Measurements from ENCODE around the gene ATP8A2. TPM values are rescaled to one million over a fixed set of nuclear protein-coding genes. Genes with fewer than 3 reads are reported as not detected.

Gene ATP8A2
- total RNA-seq, 4 donors from 2014 or later, result 0.18 to 11.6 (median 1.8) TPM

GRCh38 chr13:25702386-25702785, 330.6 kb downstream of the ATP8A2 start:
- no peak overlapping the region for H3K27ac ChIP-seq
- no peak overlapping the region for H3K4me3 ChIP-seq
- H3K9me3 ChIP-seq, result no peaks in the 10 kb centered on the region
- H3K36me3 ChIP-seq, result no peaks in the 10 kb centered on the region
- TF ChIP-seq CTCF (IDR thresholded peaks at IDR 0.05) (no peak), POLR2A (IDR thresholded peaks at IDR 0.05) (no peak)
- H3K27me3 ChIP-seq, result no peaks in the 10 kb centered on the region
- no peak for DNase-seq
- no peaks in the 10 kb centered on the region for H3K4me1 ChIP-seq

- no peaks in the 10 kb centered on the region for H3K27me3 ChIP-seq
- no peak for DNase-seq
- no peak for TF ChIP-seq POLR2A (IDR thresholded peaks at IDR 0.05)
- no peak for TF ChIP-seq CTCF (IDR thresholded peaks at IDR 0.05)
- H3K27ac ChIP-seq, result no peak overlapping the region
- no peaks in the 10 kb centered on the region for H3K36me3 ChIP-seq
- H3K9me3 ChIP-seq, result no peaks in the 10 kb centered on the region
- H3K4me1 ChIP-seq, result no peaks in the 10 kb centered on the region
- H3K4me3 ChIP-seq, result no peak overlapping the region
Observed at GRCh38 chr13:25707726-25708125, 336.0 kb downstream of the ATP8A2 start.

GRCh38 chr13:25708268-25708667, 336.5 kb downstream of the ATP8A2 start:
- TF ChIP-seq CTCF (IDR thresholded peaks at IDR 0.05), result no peak
- no peak for TF ChIP-seq POLR2A (IDR thresholded peaks at IDR 0.05)

GRCh38 chr13:25709088-25709487, 337.3 kb downstream of the ATP8A2 start:
- no peak overlapping the region for H3K27ac ChIP-seq
- H3K27me3 ChIP-seq, result no peaks in the 10 kb centered on the region

More at GRCh38 chr13:25708268-25708667, 336.5 kb downstream of the ATP8A2 start:
- no peak overlapping the region for H3K4me3 ChIP-seq
- H3K27me3 ChIP-seq, result no peaks in the 10 kb centered on the region
- DNase-seq, result no peak
- no peaks in the 10 kb centered on the region for H3K36me3 ChIP-seq
- no peaks in the 10 kb centered on the region for H3K9me3 ChIP-seq
- H3K4me1 ChIP-seq, result no peaks in the 10 kb centered on the region
- no peak overlapping the region for H3K27ac ChIP-seq

GRCh38 chr13:25715760-25716159, 344.0 kb downstream of the ATP8A2 start:
- no peaks in the 10 kb centered on the region for H3K27me3 ChIP-seq
- TF ChIP-seq POLR2A (IDR thresholded peaks at IDR 0.05) (no peak), CTCF (IDR thresholded peaks at IDR 0.05) (no peak)
- H3K4me3 ChIP-seq, result no peak overlapping the region
- H3K27ac ChIP-seq, result no peak overlapping the region
- no peaks in the 10 kb centered on the region for H3K9me3 ChIP-seq
- no peaks in the 10 kb centered on the region for H3K4me1 ChIP-seq
- no peak for DNase-seq
- H3K36me3 ChIP-seq, result no peaks in the 10 kb centered on the region

More at GRCh38 chr13:25709088-25709487, 337.3 kb downstream of the ATP8A2 start:
- Histone ChIP-seq H3K4me1 (no peaks in the 10 kb centered on the region), H3K4me3 (no peak overlapping the region), H3K36me3 (no peaks in the 10 kb centered on the region), H3K9me3 (no peaks in the 10 kb centered on the region)
- no peak for DNase-seq
- no peak for TF ChIP-seq CTCF (IDR thresholded peaks at IDR 0.05)
- TF ChIP-seq POLR2A (IDR thresholded peaks at IDR 0.05), result no peak

- no peaks in the 10 kb centered on the region for H3K9me3 ChIP-seq
- no peak overlapping the region for H3K27ac ChIP-seq
- no peaks in the 10 kb centered on the region for H3K36me3 ChIP-seq
- DNase-seq, result no peak
- no peaks in the 10 kb centered on the region for H3K4me1 ChIP-seq
- no peaks in the 10 kb centered on the region for H3K27me3 ChIP-seq
- TF ChIP-seq POLR2A (IDR thresholded peaks at IDR 0.05) (no peak), CTCF (IDR thresholded peaks at IDR 0.05) (no peak)
- no peak overlapping the region for H3K4me3 ChIP-seq
Observed at GRCh38 chr13:25717666-25718197, 346.0 kb downstream of the ATP8A2 start.
